Stimulated activated CD8-positive, alpha-beta memory T cell treated with anti-CD3 and anti-CD28 coated beads, Interleukin-15, amount 100 ng/mL, for 24 hours (primary cell): ENCODE data around the gene FAF1.

Experiments
- DNase-seq: peaks from one replicate; pipeline ENCODE4 v3.0.0-alpha.2; 2020; ENCODE audit warnings: low read depth

The FAF1 gene

GRCh38 chr1:50427086-50427817, 532.8 kb downstream of the FAF1 start:
- no peak for DNase-seq

- DNase-seq, result no peak
Measured at GRCh38 chr1:50426702-50427085, 533.4 kb downstream of the FAF1 start.

DNA sequence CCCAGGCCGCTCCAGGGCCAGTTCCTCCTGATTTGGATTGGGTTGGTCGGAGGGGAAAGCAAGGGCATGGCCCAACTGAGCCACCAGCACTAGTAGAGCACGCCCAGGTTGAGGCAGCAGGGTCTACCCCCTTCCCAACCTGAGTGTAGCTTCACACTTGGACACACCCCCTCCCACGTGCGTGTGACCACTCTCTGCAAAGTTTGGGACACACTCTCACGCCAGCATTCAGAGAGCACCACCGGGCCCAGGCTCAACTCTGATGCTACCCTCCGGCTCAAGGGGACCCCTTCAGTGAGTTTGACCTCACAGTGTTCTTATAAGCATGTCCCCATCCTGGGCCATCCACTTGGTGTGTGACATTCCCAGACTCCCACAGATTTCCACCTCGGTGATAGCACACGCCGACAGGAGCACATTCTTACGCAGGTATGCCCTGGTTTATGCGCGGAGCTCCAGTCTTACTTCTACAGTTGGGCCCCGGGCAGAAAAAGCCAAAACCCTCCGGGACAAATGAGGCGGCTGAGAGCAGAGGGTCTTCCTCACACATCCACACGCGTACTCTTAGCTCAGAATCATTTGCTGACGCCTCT, 533.9 kb downstream of the FAF1 start:
- DNase-seq, result no peak

GRCh38 chr1:50425376-50426107, 534.5 kb downstream of the FAF1 start:
- no peak for DNase-seq

GRCh38 chr1:50424884-50425375, 535.1 kb downstream of the FAF1 start:
- DNase-seq, result no peak

GRCh38 chr1:50424045-50424883, 535.8 kb downstream of the FAF1 start:
- no peak for DNase-seq

- DNase-seq, result no peak
Measured at GRCh38 chr1:50423670-50424000, 536.4 kb downstream of the FAF1 start.

DNA sequence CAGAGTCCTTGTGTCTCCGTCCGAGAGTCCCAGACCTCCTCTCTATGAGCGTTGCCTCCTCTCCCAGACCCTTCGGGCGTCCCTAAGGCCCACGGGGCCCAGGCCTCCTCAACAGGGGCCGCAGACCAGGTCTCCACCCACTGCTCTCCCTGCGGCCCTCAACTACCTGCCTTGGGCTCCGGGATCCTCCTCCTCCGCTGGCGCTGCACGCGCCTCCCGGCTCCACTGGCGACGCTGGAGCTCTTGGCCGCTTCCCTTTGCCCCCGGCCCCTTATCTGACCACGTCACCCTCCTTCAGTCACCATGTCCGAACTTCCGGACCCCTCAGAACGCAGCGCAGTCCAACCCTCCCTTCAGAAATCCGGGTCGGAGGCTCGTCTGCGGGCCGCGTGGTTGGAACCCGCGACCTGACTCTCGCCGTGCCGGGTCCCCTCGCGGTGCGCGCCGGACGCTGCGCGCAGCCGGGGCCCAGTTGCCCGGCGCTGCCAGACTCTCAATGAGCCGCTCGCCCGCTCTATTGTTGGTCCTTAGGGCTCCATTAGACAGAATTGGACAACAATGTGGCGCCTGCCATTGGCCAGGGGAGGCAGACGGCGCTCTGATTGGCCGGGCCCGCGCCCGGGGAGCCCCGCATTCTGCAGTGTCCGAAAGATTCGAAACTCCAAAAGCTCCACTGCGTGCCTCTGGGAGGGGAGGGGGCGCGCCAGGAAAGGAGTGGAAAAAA, 537.0 kb downstream of the FAF1 start, which contains the start of gene DMRTA2:
Gene DMRTA2, minus strand, starts transcription at position 498 of the 724 bp plus-strand sequence. CDS start 1,907 bp downstream, outside the sequence.
- DNase-seq, result no peak

DNA sequence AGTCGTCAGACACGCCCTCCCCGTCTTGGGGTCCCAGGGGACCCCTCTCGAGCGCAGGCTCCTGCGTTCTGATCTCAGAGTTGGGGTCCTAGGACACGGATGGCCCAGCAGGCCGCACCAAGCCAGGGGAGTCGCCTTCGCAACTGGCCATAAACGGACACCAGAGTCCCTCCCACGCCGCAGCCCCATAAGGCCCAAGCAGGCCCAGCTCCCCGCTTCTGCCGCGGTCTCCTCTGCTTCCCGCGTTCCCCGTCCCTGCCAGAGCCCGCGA, 537.5 kb downstream of the FAF1 start:
- no peak for DNase-seq

GRCh38 chr1:50421768-50422674, 538.0 kb downstream of the FAF1 start:
- no peak for DNase-seq

DNA sequence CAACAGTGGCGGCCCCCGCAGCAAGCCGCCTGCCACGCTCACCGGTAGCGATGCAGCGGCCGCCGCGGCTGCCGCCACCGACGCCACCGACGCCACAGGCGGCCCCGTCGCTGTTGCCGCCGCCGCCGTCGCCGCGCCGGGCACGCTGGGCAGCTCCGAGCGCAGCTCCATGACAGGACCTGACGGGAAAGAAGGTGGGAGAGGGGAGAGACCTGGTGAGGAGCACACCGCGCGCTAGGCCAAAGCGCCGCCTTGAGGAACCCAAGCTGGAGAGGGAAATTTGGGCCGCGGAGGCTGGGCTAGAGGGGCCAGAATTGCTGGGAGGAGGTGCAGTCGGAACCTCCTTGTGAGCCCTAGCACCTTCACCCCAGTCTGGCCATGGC, 538.7 kb downstream of the FAF1 start:
- DNase-seq, result no peak

DNA sequence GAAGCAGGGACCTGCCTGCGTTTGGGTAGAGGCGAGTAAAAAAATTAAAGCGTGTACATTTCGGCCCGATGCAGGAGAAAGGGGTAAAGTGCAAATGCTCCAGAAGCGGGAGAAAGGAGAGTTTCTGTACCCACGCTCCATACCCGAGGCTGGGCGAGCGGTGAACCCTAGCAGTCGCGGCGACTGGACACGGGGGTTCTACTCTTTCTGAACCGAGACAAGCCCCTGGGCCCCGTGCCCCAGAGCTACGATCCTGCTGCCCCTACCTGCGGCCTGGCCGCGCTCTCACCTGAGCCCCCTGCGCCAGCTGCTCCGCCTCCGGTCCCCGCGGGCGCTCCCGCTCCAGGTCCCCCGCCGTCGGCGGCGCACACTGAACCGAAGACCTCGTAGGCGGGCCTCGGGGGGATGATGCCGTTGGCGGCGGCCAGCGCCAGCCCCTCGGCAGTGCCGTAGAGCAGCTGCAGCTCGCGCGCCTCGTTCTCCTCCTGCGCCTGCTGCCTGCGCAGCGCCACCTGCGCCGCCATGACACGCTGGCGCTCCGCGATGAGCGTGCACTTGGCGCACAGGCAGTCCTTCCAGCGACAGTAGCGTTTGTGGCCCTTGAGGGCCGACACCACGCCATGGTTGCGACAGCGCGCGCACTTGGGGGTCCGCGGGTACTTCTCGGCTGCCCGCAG, 539.2 kb downstream of the FAF1 start:
- DNase-seq, result no peak

DNA sequence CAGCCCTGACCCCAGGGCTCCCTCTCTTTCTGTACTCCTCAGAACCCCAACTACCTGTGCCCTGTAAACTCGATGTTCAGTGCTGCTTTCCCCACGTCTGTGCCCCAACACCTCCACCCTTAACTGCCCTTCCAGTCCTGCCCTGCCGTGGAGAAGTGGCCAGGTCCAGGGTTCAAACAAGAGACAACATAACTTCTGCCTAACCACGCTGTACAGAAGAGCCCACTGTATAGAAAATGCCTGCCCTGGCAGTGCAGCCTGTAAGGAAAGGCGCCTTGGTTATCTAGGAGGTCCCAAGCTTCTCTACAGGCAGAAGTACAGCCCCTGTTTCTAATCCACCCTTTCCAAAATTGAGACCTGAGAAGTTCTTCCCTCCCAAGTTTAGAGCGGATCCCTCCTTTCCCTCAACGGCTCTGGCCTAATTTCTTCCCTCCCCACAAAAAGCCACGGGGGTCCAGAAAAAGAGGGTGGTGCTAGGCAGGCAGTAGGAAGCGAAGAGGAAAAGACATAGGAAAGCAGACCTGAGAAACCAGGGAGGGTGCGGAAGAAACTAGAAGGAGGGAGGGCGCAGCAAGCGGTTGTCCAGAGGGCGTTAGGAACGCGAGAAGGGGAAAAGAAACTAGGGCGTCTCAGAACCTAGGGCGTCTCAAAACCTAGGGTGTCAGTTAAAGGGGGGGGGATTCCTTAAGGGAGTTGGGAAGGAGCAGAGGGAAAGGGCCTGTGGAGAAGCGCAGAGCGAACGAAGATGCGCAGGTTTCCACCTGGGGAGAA, 540.0 kb downstream of the FAF1 start:
- DNase-seq, result no peak

DNA sequence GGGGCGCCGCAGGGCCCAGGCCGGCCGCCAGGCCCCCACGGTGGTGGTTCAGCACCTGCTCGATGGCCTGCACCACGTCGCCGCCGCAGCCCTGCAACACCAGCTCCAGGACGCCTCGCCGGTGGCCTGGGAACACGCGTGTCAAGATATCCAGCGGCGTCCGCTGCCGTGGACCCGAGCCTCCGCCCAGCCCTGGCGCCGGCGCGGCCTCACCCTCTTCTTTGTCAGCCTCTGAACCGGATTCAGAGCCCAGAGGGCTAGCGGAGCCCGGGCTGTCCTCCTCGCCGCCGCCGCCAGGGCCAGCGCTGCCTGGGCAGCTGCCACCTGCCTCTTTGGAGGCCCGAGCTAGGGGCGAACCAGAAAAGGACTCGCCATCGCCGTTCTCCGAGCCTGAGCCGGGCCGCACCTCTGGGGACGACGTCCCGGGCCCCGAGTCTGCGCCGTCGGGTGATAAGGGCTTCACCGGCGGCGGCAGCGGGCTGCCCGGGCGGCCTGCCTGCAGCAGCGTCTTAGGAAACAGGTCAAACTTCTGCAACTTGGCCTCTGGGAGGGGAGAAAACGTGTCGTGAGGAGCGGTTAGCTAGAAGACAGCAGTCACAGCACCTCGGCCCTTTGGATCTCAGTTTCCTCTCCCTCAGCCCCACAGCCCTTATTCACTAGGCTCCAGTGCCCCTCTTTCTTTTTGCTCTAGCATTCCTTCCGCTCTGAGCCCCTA, 540.7 kb downstream of the FAF1 start:
- DNase-seq, result no peak

DNA sequence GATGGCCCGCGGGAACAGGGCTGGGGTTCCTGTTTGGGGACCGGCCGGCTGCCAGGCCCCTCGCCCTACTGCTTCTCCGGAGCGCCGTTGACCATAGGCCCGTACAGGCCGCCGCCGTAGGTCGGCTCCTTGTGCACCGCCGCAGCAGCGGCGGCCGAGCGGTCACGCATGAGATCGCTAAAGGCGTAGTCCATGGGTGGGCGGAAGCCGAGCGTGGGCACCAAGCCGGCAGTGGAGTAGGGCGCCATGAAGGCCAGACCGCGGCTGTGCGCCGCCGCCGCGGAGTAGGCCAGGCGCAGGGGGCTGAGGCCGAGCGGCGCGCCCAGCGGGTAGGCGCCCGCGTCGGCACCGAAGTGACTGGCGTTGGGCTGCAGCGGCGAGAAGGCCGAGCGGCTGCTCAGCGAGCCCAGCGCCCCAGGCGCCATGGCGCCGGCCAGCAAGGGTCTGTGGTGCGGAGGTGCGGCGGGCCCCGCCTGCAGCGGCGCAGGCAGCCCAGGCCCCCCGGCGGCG, 541.4 kb downstream of the FAF1 start:
- no peak for DNase-seq

DNA sequence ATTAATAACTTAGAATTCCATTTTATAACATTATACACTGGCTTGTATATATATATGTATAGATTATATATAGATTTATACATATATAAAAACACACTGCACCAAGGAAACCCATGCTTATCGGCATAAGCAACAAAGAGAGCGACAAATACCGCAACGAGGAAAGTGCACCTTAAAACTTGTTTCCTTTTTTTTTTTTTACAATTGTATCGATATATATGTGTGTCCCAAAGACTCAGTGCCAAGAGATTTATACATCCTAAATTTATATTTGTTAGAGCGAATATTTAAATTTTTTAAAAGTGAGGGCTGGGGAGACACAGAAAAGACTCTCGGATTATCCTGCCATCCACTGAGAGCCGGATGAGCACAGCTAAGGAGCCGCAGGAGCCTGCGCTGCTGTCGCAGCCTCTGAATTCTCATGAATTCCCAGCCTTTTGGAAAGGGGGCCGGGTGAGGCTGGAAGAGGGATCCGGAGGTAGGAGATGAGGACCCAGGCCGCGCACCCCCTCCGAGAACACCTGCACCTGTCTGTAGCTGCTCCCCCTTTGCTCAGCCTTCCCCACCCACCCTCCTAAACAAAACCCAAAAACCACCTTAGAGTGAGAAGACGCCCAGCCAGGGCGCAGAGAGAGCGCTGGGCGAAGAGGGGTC, 542.0 kb downstream of the FAF1 start:
- DNase-seq, result no peak

GRCh38 chr1:50417507-50417906, 542.6 kb downstream of the FAF1 start:
- DNase-seq, result no peak
